Measurements from ENCODE around the gene EHD4.

DNA sequence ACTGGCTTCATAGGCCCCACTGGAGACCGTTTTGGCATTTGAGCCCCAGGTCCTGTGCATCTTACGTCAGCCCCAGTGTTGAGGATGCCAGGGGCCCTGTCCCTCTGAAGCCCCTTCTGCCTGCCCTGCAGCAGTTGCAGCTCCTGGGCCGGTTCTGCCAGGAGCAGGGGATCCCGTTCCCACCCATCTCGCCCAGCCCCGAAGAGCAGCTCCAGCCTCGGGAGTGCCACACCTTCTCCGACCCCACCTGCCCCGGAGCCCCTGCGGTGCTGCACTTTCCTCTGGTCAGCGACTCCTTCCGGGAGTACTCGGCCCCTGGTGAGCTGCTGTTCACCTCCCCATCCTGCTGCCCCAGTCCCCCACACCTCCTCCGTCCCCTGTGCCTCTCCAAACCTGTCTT, 125.2 kb downstream of the EHD4 start:
- TF ChIP-seq, protein P1, sequence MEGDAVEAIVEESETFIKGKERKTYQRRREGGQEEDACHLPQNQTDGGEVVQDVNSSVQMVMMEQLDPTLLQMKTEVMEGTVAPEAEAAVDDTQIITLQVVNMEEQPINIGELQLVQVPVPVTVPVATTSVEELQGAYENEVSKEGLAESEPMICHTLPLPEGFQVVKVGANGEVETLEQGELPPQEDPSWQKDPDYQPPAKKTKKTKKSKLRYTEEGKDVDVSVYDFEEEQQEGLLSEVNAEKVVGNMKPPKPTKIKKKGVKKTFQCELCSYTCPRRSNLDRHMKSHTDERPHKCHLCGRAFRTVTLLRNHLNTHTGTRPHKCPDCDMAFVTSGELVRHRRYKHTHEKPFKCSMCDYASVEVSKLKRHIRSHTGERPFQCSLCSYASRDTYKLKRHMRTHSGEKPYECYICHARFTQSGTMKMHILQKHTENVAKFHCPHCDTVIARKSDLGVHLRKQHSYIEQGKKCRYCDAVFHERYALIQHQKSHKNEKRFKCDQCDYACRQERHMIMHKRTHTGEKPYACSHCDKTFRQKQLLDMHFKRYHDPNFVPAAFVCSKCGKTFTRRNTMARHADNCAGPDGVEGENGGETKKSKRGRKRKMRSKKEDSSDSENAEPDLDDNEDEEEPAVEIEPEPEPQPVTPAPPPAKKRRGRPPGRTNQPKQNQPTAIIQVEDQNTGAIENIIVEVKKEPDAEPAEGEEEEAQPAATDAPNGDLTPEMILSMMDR (IDR thresholded peaks at IDR 0.05; ENCODE audit: low read length): no peak
- TF ChIP-seq EZH2 (IDR thresholded peaks at IDR 0.05; ENCODE audit: borderline replicate concordance, low read length): no peak
